ENCODE results near the gene CCR5.

CCR5 gene

DNA sequence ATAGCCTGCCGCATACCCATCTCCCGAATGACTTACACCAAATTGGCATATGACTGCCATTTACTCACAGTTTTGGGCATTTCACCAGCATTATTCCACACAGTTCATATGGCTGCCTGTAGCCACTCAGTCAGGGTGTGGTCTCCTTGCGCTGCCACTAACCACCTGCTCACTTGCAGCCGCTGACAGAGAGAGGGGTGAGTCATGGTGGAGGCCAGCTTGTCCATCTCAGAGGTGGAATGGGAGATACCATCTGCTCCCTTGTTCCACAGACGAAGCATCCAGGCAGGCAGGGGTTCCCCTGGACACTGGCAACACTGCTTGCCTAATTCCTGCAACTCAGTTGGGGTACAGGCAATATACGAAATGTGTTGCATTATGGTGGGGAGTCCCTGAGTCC, 51.9 kb downstream of the CCR5 start:
- Histone ChIP-seq H3K36me3 (ENCODE audit: insufficient read depth, low read length) (no peaks in the 10 kb centered on the region), H3K4me2 (ENCODE audit: low read depth, low read length, poor library complexity, severe bottlenecking) (no peak overlapping the region), H3K4me3 (ENCODE audit: low read length, poor library complexity, severe bottlenecking) (no peak overlapping the region), H3K9me3 (ENCODE audit: insufficient read depth, low read depth, low read length) (no peaks in the 10 kb centered on the region), H3K79me2 (ENCODE audit: insufficient read depth, low read length) (no peaks in the 10 kb centered on the region), H3K9me2 (replicated peaks; ENCODE audit: low read depth, low read length) (no peaks in the 10 kb centered on the region), H2AFZ (ENCODE audit: low read length) (no peak overlapping the region), H3K4me1 (ENCODE audit: insufficient read depth, low read length, poor library complexity, severe bottlenecking) (peaks cover 22% of the 10 kb centered on the region), H3F3A (ENCODE audit: low read depth) (no peaks in the 10 kb centered on the region), H3K27me3 (ENCODE audit: insufficient read depth, low read length, poor library complexity, severe bottlenecking) (no peaks in the 10 kb centered on the region), H3K9ac (ENCODE audit: low read depth, low read length, poor library complexity, severe bottlenecking) (no peak overlapping the region), H4K20me1 (ENCODE audit: insufficient read depth, low read length, poor library complexity, severe bottlenecking) (no peaks in the 10 kb centered on the region)
- TF ChIP-seq EZH2phosphoT487 (IDR thresholded peaks at IDR 0.05; ENCODE audit: borderline replicate concordance), result no peak
- TF ChIP-seq, protein P1, sequence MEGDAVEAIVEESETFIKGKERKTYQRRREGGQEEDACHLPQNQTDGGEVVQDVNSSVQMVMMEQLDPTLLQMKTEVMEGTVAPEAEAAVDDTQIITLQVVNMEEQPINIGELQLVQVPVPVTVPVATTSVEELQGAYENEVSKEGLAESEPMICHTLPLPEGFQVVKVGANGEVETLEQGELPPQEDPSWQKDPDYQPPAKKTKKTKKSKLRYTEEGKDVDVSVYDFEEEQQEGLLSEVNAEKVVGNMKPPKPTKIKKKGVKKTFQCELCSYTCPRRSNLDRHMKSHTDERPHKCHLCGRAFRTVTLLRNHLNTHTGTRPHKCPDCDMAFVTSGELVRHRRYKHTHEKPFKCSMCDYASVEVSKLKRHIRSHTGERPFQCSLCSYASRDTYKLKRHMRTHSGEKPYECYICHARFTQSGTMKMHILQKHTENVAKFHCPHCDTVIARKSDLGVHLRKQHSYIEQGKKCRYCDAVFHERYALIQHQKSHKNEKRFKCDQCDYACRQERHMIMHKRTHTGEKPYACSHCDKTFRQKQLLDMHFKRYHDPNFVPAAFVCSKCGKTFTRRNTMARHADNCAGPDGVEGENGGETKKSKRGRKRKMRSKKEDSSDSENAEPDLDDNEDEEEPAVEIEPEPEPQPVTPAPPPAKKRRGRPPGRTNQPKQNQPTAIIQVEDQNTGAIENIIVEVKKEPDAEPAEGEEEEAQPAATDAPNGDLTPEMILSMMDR (conservative IDR thresholded peaks at IDR 0.05; ENCODE audit: low read length), result no peak

DNA sequence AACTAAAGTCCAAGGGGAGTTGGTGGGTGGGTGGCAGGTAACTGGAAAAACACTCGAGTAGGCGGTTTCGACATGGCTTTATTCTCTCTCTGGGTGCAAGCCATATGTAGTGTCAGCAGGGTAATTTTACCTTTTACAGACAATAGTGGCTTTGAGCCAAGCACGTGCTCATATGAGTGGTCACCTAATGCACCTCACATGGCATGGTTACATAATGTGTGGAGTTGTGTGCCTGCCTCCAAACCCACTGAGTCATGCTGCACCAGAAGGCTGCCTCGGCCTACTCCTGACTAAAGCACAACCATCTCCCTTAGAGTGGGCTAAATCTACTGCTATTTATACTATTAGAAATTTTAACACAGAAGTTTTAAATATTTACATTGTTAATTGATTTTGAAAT, 52.8 kb downstream of the CCR5 start:
- Histone ChIP-seq H3K9me3 (ENCODE audit: insufficient read depth, low read depth, low read length) (no peaks in the 10 kb centered on the region), H3K36me3 (ENCODE audit: insufficient read depth, low read length) (no peaks in the 10 kb centered on the region), H2AFZ (ENCODE audit: low read length) (no peak overlapping the region), H3K4me1 (ENCODE audit: insufficient read depth, low read length, poor library complexity, severe bottlenecking) (peaks cover 22% of the 10 kb centered on the region), H3K9me2 (replicated peaks; ENCODE audit: low read depth, low read length) (no peaks in the 10 kb centered on the region), H4K20me1 (ENCODE audit: insufficient read depth, low read length, poor library complexity, severe bottlenecking) (no peaks in the 10 kb centered on the region), H3K4me2 (ENCODE audit: low read depth, low read length, poor library complexity, severe bottlenecking) (no peak overlapping the region), H3K4me3 (ENCODE audit: low read length, poor library complexity, severe bottlenecking) (no peak overlapping the region), H3K79me2 (ENCODE audit: insufficient read depth, low read length) (no peaks in the 10 kb centered on the region), H3K9ac (ENCODE audit: low read depth, low read length, poor library complexity, severe bottlenecking) (no peak overlapping the region), H3K27me3 (ENCODE audit: insufficient read depth, low read length, poor library complexity, severe bottlenecking) (no peaks in the 10 kb centered on the region), H3F3A (ENCODE audit: low read depth) (0 out of 2 replicates have a peak, but pooled peaks cover 2% of the 10 kb centered on the region)
- TF ChIP-seq, protein P1 (conservative IDR thresholded peaks at IDR 0.05; ENCODE audit: low read length), result no peak
